HAP-1 (cell line): Measurements from ENCODE around the gene ZNF410.
"Not testable (repeated sequence)": the region's sequence is repeated elsewhere in the genome, so short reads cannot be mapped to it uniquely, and the experiment has no call there.

Experiments used
- DNase-seq, 2 experiments: peaks; one replicate each; pipeline ENCODE4 v3.0.0-alpha.2; 2016 to 2020; ENCODE audit warnings: low spot score in 2 of 2
- H3K27me3 ChIP-seq: fragments of 250-450 bp; sonication (Bioruptor Pico); 2 replicates; pipeline ENCODE4 v1.5.1; 2020; ENCODE audit warnings: low read depth, mild to moderate bottlenecking, moderate library complexity
- H3K36me3 ChIP-seq: fragments of 250-450 bp; sonication (Bioruptor Pico); replicated peaks from 2 replicates; pipeline ENCODE4 v1.5.1; 2020; ENCODE audit warnings: mild to moderate bottlenecking
- H3K4me1 ChIP-seq: fragments of 250-450 bp; sonication (Bioruptor Pico); 2 replicates; pipeline ENCODE4 v1.5.1; 2020; ENCODE audit warnings: mild to moderate bottlenecking
- H3K4me3 ChIP-seq: fragments of 250-450 bp; sonication (Bioruptor Pico); 2 replicates; pipeline ENCODE4 v1.5.1; 2020; ENCODE audit warnings: mild to moderate bottlenecking, moderate library complexity
- H3K9me3 ChIP-seq: fragments of 250-450 bp; sonication (Bioruptor Pico); 2 replicates; pipeline ENCODE4 v1.5.1; 2020; ENCODE audit warnings: mild to moderate bottlenecking, moderate library complexity
- in situ Hi-C: fragments of 300-500 bp; cut with MboI; formaldehyde crosslinking; loops from 3 replicates; pipeline ENCODE4 v1.14.3; 2020; ENCODE audit warnings: low sequenced_read_pairs, inconsistent platforms, mixed read lengths

The ZNF410 gene

GRCh38 chr14:73869754-73870153 is 16.9 kb upstream of the ZNF410 start:
- H3K36me3 ChIP-seq, H3K9me3 ChIP-seq, DNase-seq, H3K27me3 ChIP-seq, in situ Hi-C loops, H3K4me3 ChIP-seq, H3K4me1 ChIP-seq: not testable (repeated sequence)

GRCh38 chr14:73870525-73871235 is 16.0 kb upstream of the ZNF410 start:
- H3K4me1 ChIP-seq = no peaks in the 10 kb centered on the region
- in situ Hi-C loops = no loop called here
- no peak for DNase-seq
- H3K9me3 ChIP-seq = no peaks in the 10 kb centered on the region
- H3K36me3 ChIP-seq = peaks cover 3% of the 10 kb centered on the region
- H3K4me3 ChIP-seq = no peak overlapping the region
- no peaks in the 10 kb centered on the region for H3K27me3 ChIP-seq

GRCh38 chr14:73873660-73874059 is 13.0 kb upstream of the ZNF410 start:
- Histone ChIP-seq H3K4me3 (no peak overlapping the region), H3K4me1 (no peaks in the 10 kb centered on the region), H3K36me3 (peaks cover 3% of the 10 kb centered on the region), H3K9me3 (no peaks in the 10 kb centered on the region), H3K27me3 (no peaks in the 10 kb centered on the region)
- DNase-seq = no peak
- in situ Hi-C loops = no loop called here

GRCh38 chr14:73877790-73878189 is 8.9 kb upstream of the ZNF410 start:
- Histone ChIP-seq H3K4me3 (no peak overlapping the region), H3K36me3 (peaks cover 6% of the 10 kb centered on the region), H3K27me3 (no peaks in the 10 kb centered on the region), H3K4me1 (no peaks in the 10 kb centered on the region), H3K9me3 (no peaks in the 10 kb centered on the region)
- in situ Hi-C loops = no loop called here
- DNase-seq = no peak

- in situ Hi-C loops = no loop called here
- Histone ChIP-seq H3K9me3 (no peaks in the 10 kb centered on the region), H3K4me3 (no peak overlapping the region), H3K4me1 (no peaks in the 10 kb centered on the region), H3K27me3 (no peaks in the 10 kb centered on the region), H3K36me3 (peaks cover 6% of the 10 kb centered on the region)
- no peak for DNase-seq
Observed at GRCh38 chr14:73878436-73878835, 8.2 kb upstream of the ZNF410 start.

- no peaks in the 10 kb centered on the region for H3K9me3 ChIP-seq
- no peak for DNase-seq
- peaks cover 6% of the 10 kb centered on the region for H3K36me3 ChIP-seq
- no peak overlapping the region for H3K4me3 ChIP-seq
- in situ Hi-C loops = no loop called here
- no peaks in the 10 kb centered on the region for H3K4me1 ChIP-seq
- H3K27me3 ChIP-seq = no peaks in the 10 kb centered on the region
Observed at GRCh38 chr14:73879027-73879426, 7.6 kb upstream of the ZNF410 start.

- DNase-seq = no peak
- Histone ChIP-seq H3K4me1 (peaks cover 18% of the 10 kb centered on the region), H3K9me3 (no peaks in the 10 kb centered on the region), H3K27me3 (no peaks in the 10 kb centered on the region), H3K36me3 (peaks cover 6% of the 10 kb centered on the region; the same call in 1 of the 2 replicates), H3K4me3 (no peak overlapping the region)
- in situ Hi-C loops = no loop called here
Observed at GRCh38 chr14:73884438-73885190, 2.0 kb upstream of the ZNF410 start.

- Histone ChIP-seq H3K9me3 (no peaks in the 10 kb centered on the region), H3K27me3 (no peaks in the 10 kb centered on the region), H3K4me1 (peaks cover 18% of the 10 kb centered on the region), H3K4me3 (peak overlapping the region; percentile 96), H3K36me3 (peaks cover 7% of the 10 kb centered on the region)
- in situ Hi-C loops = no loop called here
- DNase-seq = no peak
Observed at GRCh38 chr14:73887318-73887616, 608 bp downstream of the ZNF410 start.

GRCh38 chr14:73887694-73888459 is 1.2 kb downstream of the ZNF410 start:
- Histone ChIP-seq H3K36me3 (peaks cover 9% of the 10 kb centered on the region; the same call in 1 of the 2 replicates), H3K4me1 (peaks cover 18% of the 10 kb centered on the region), H3K4me3 (peak overlapping the region; percentile 96), H3K9me3 (no peaks in the 10 kb centered on the region), H3K27me3 (no peaks in the 10 kb centered on the region)
- in situ Hi-C loops = no loop called here
- DNase-seq = no peak

- peaks cover 18% of the 10 kb centered on the region for H3K4me1 ChIP-seq
- in situ Hi-C loops = no loop called here
- no peak for DNase-seq
- peak overlapping the region; percentile 96 for H3K4me3 ChIP-seq
- H3K36me3 ChIP-seq = peaks cover 14% of the 10 kb centered on the region
- H3K27me3 ChIP-seq = no peaks in the 10 kb centered on the region
- no peaks in the 10 kb centered on the region for H3K9me3 ChIP-seq
Observed at GRCh38 chr14:73888460-73888725, 1.7 kb downstream of the ZNF410 start.

GRCh38 chr14:73888971-73889370 is 2.3 kb downstream of the ZNF410 start:
- DNase-seq = no peak
- Histone ChIP-seq H3K9me3 (no peaks in the 10 kb centered on the region), H3K4me3 (peak overlapping the region; percentile 96), H3K4me1 (peaks cover 18% of the 10 kb centered on the region), H3K27me3 (no peaks in the 10 kb centered on the region), H3K36me3 (peaks cover 20% of the 10 kb centered on the region)
- in situ Hi-C loops = no loop called here

GRCh38 chr14:73889376-73889775 is 2.7 kb downstream of the ZNF410 start:
- Histone ChIP-seq H3K9me3 (no peaks in the 10 kb centered on the region), H3K4me1 (peaks cover 18% of the 10 kb centered on the region), H3K4me3 (no peak overlapping the region), H3K27me3 (no peaks in the 10 kb centered on the region), H3K36me3 (peaks cover 22% of the 10 kb centered on the region)
- DNase-seq = no peak
- in situ Hi-C loops = no loop called here

- peaks cover 64% of the 10 kb centered on the region for H3K36me3 ChIP-seq
- H3K4me3 ChIP-seq, in situ Hi-C loops, H3K27me3 ChIP-seq, H3K9me3 ChIP-seq, DNase-seq, H3K4me1 ChIP-seq: not testable (repeated sequence)
Observed at GRCh38 chr14:73894180-73894687, 7.6 kb downstream of the ZNF410 start.

- peaks cover 71% of the 10 kb centered on the region for H3K36me3 ChIP-seq
- no peak overlapping the region for H3K4me3 ChIP-seq
- H3K27me3 ChIP-seq = no peaks in the 10 kb centered on the region
- in situ Hi-C loops = no loop called here
- DNase-seq = no peak
- H3K9me3 ChIP-seq = no peaks in the 10 kb centered on the region
- H3K4me1 ChIP-seq = no peaks in the 10 kb centered on the region
Observed at GRCh38 chr14:73895939-73896338, 9.3 kb downstream of the ZNF410 start.
